ENCODE measurements around the gene TMTC2. TPM values are rescaled to one million over a fixed set of nuclear protein-coding genes. Genes with fewer than 3 reads are reported as not detected.

The TMTC2 gene
- total RNA-seq, 1 donor from 2014 or later = 25.5 TPM

- no peak overlapping the region for H2AFZ ChIP-seq (replicated peaks)
- no peak for TF ChIP-seq EZH2phosphoT487 (IDR thresholded peaks at IDR 0.05)
- TF ChIP-seq, protein P1, sequence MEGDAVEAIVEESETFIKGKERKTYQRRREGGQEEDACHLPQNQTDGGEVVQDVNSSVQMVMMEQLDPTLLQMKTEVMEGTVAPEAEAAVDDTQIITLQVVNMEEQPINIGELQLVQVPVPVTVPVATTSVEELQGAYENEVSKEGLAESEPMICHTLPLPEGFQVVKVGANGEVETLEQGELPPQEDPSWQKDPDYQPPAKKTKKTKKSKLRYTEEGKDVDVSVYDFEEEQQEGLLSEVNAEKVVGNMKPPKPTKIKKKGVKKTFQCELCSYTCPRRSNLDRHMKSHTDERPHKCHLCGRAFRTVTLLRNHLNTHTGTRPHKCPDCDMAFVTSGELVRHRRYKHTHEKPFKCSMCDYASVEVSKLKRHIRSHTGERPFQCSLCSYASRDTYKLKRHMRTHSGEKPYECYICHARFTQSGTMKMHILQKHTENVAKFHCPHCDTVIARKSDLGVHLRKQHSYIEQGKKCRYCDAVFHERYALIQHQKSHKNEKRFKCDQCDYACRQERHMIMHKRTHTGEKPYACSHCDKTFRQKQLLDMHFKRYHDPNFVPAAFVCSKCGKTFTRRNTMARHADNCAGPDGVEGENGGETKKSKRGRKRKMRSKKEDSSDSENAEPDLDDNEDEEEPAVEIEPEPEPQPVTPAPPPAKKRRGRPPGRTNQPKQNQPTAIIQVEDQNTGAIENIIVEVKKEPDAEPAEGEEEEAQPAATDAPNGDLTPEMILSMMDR (IDR thresholded peaks at IDR 0.05) = no peak
- no peak for TF ChIP-seq EZH2 (IDR thresholded peaks at IDR 0.05)
- no peak overlapping the region for H3K4me3 Mint-ChIP-seq
- no peak for DNase-seq (ENCODE audit: low spot score)
- H3K9me3 ChIP-seq (ENCODE audit: low read depth) = no peaks in the 10 kb centered on the region
- peaks cover 9% of the 10 kb centered on the region for H3K79me2 ChIP-seq (ENCODE audit: low read depth)
- no peaks in the 10 kb centered on the region for H3K4me1 ChIP-seq
- H3K36me3 Mint-ChIP-seq = peaks cover 11% of the 10 kb centered on the region
- no peak overlapping the region for H3K4me2 ChIP-seq
- H3K27ac ChIP-seq = no peak overlapping the region
- peaks cover 2% of the 10 kb centered on the region for H3K9me3 Mint-ChIP-seq
- no peaks in the 10 kb centered on the region for H3K36me3 ChIP-seq
- no peak overlapping the region for H3K27ac Mint-ChIP-seq
- no peaks in the 10 kb centered on the region for H3K27me3 Mint-ChIP-seq (ENCODE audit: insufficient read depth, low read depth)
- H3K9ac ChIP-seq = no peak overlapping the region
- H3K4me3 ChIP-seq = no peak overlapping the region
- H3F3A ChIP-seq (ENCODE audit: low read depth) = no peaks in the 10 kb centered on the region
- H3K27me3 ChIP-seq = no peaks in the 10 kb centered on the region
- H3K4me1 Mint-ChIP-seq = peaks cover 15% of the 10 kb centered on the region
- no peaks in the 10 kb centered on the region for H4K20me1 ChIP-seq (ENCODE audit: low read depth)
Measured at GRCh38 chr12:82749015-82749414, 62.3 kb downstream of the TMTC2 start.

- Histone ChIP-seq H4K20me1 (ENCODE audit: low read depth) (no peaks in the 10 kb centered on the region), H3K9ac (no peak overlapping the region), H3K36me3 (no peaks in the 10 kb centered on the region), H2AFZ (replicated peaks) (no peak overlapping the region), H3K9me3 (ENCODE audit: low read depth) (no peaks in the 10 kb centered on the region), H3K4me1 (peaks cover 27% of the 10 kb centered on the region), H3K4me2 (no peak overlapping the region), H3K27me3 (no peaks in the 10 kb centered on the region), H3K79me2 (ENCODE audit: low read depth) (peaks cover 3% of the 10 kb centered on the region), H3K4me3 (no peak overlapping the region), H3K27ac (no peak overlapping the region), H3F3A (ENCODE audit: low read depth) (peaks cover 7% of the 10 kb centered on the region)
- Mint-ChIP-seq H3K4me1 (peaks cover 21% of the 10 kb centered on the region), H3K9me3 (peaks cover 2% of the 10 kb centered on the region), H3K27ac (peak overlapping the region; percentile 54), H3K4me3 (no peak overlapping the region), H3K27me3 (ENCODE audit: insufficient read depth, low read depth) (peaks cover 2% of the 10 kb centered on the region), H3K36me3 (peaks cover 8% of the 10 kb centered on the region)
- no peak for DNase-seq (ENCODE audit: low spot score)
- TF ChIP-seq, protein P1 (IDR thresholded peaks at IDR 0.05) = no peak
- TF ChIP-seq EZH2 (IDR thresholded peaks at IDR 0.05) = no peak
- TF ChIP-seq EZH2phosphoT487 (IDR thresholded peaks at IDR 0.05) = no peak
Measured at GRCh38 chr12:82754856-82755255, 68.2 kb downstream of the TMTC2 start.

DNA sequence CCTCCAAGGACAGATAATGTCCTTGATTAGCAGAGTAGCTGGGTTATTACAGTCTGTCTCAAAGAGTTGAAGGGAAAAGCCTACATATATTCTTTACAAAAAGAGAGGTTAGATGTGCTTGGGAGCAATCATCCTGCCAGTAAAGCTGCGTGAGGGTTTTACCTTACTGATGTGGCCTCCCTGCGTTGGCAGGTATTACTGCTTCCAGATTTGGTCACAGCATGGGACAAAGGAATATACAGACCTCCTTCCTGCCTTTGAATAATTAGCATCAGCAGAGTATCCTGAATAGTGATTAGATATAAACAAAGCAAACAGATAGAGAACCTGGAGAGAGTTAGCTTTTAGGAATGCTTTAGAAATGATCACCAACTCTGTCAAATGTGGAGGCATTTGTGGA is 69.6 kb downstream of the TMTC2 start:
- Histone ChIP-seq H3F3A (ENCODE audit: low read depth) (peaks cover 7% of the 10 kb centered on the region), H2AFZ (replicated peaks) (no peak overlapping the region), H3K4me3 (no peak overlapping the region), H3K9ac (no peak overlapping the region), H4K20me1 (ENCODE audit: low read depth) (no peaks in the 10 kb centered on the region), H3K27me3 (no peaks in the 10 kb centered on the region), H3K9me3 (ENCODE audit: low read depth) (no peaks in the 10 kb centered on the region), H3K4me1 (peaks cover 27% of the 10 kb centered on the region), H3K4me2 (peak overlapping the region; percentile 48), H3K36me3 (no peaks in the 10 kb centered on the region), H3K27ac (no peak overlapping the region), H3K79me2 (ENCODE audit: low read depth) (peaks cover 3% of the 10 kb centered on the region)
- H3K36me3 Mint-ChIP-seq = no peaks in the 10 kb centered on the region
- peaks cover 2% of the 10 kb centered on the region for H3K27me3 Mint-ChIP-seq (ENCODE audit: insufficient read depth, low read depth)
- DNase-seq (ENCODE audit: low spot score) = peak; percentile 51
- H3K27ac Mint-ChIP-seq = no peak overlapping the region
- peaks cover 23% of the 10 kb centered on the region for H3K4me1 Mint-ChIP-seq
- TF ChIP-seq, protein P1 (IDR thresholded peaks at IDR 0.05) = no peak
- TF ChIP-seq EZH2phosphoT487 (IDR thresholded peaks at IDR 0.05) (no peak), EZH2 (IDR thresholded peaks at IDR 0.05) (no peak)
- H3K9me3 Mint-ChIP-seq = no peaks in the 10 kb centered on the region
- no peak overlapping the region for H3K4me3 Mint-ChIP-seq
